Measurements from ENCODE around the gene UGP2.

UGP2 gene

GRCh38 chr2:63878486-63878885, 36.8 kb downstream of the UGP2 start:
- Mint-ChIP-seq H3K4me3 (no peak overlapping the region), H3K4me1 (ENCODE audit: low read depth in 2 of 2) (peaks cover 23 to 41% of the 10 kb centered on the region in 2 donors), H3K27me3 (no peaks in the 10 kb centered on the region), H3K27ac (no peak overlapping the region), H3K9me3 (no peaks in the 10 kb centered on the region), H3K36me3 (ENCODE audit: insufficient read depth) (peaks cover 17% of the 10 kb centered on the region)
- ATAC-seq (replicated peaks), result no peak
- no peak for DNase-seq

- Mint-ChIP-seq H3K4me3 (no peak overlapping the region), H3K27ac (peak overlapping the region in 1 of 2 donors; percentile 89), H3K4me1 (ENCODE audit: low read depth in 2 of 2) (peaks cover 17 to 31% of the 10 kb centered on the region in 2 donors), H3K27me3 (no peaks in the 10 kb centered on the region), H3K9me3 (no peaks in the 10 kb centered on the region), H3K36me3 (ENCODE audit: insufficient read depth) (peaks cover 31% of the 10 kb centered on the region)
- ATAC-seq (replicated peaks), result no peak
- DNase-seq, result no peak
Observed at GRCh38 chr2:63879876-63880433, 38.3 kb downstream of the UGP2 start.

GRCh38 chr2:63880625-63881024, 38.9 kb downstream of the UGP2 start:
- Mint-ChIP-seq H3K27me3 (no peaks in the 10 kb centered on the region), H3K4me1 (ENCODE audit: low read depth in 2 of 2) (peaks cover 14 to 27% of the 10 kb centered on the region in 2 donors), H3K27ac (peak overlapping the region; percentile 24 to 89), H3K4me3 (no peak overlapping the region), H3K9me3 (no peaks in the 10 kb centered on the region), H3K36me3 (ENCODE audit: insufficient read depth) (peaks cover 36% of the 10 kb centered on the region)
- DNase-seq, result no peak
- no peak for ATAC-seq (replicated peaks)

- H3K36me3 Mint-ChIP-seq (ENCODE audit: insufficient read depth), result peaks cover 38% of the 10 kb centered on the region
- no peaks in the 10 kb centered on the region for H3K9me3 Mint-ChIP-seq
- peaks cover 9 to 24% of the 10 kb centered on the region in 2 donors for H3K4me1 Mint-ChIP-seq (ENCODE audit: low read depth in 2 of 2)
- no peak for DNase-seq
- no peak overlapping the region for H3K4me3 Mint-ChIP-seq
- H3K27me3 Mint-ChIP-seq, result no peaks in the 10 kb centered on the region
- ATAC-seq (replicated peaks), result no peak
- H3K27ac Mint-ChIP-seq, result peak overlapping the region; percentile 24 to 89
Observed at GRCh38 chr2:63881205-63881604, 39.5 kb downstream of the UGP2 start.

- no peak overlapping the region for H3K4me3 Mint-ChIP-seq
- no peak for ATAC-seq (replicated peaks)
- H3K9me3 Mint-ChIP-seq, result no peaks in the 10 kb centered on the region
- peaks cover 47% of the 10 kb centered on the region for H3K36me3 Mint-ChIP-seq (ENCODE audit: insufficient read depth)
- H3K27ac Mint-ChIP-seq, result peak overlapping the region in 1 of 2 donors; percentile 69
- no peak for DNase-seq
- peaks cover 7 to 17% of the 10 kb centered on the region in 2 donors for H3K4me1 Mint-ChIP-seq (ENCODE audit: low read depth in 2 of 2)
- no peaks in the 10 kb centered on the region for H3K27me3 Mint-ChIP-seq
Observed at GRCh38 chr2:63882395-63883105, 40.9 kb downstream of the UGP2 start.

- DNase-seq (no peak), ATAC-seq (replicated peaks) (no peak)
- Mint-ChIP-seq H3K36me3 (ENCODE audit: insufficient read depth) (peaks cover 74% of the 10 kb centered on the region), H3K4me1 (ENCODE audit: low read depth in 2 of 2) (peaks cover 3 to 16% of the 10 kb centered on the region in 2 donors), H3K4me3 (no peak overlapping the region), H3K9me3 (no peaks in the 10 kb centered on the region), H3K27me3 (no peaks in the 10 kb centered on the region), H3K27ac (no peak overlapping the region)
Observed at GRCh38 chr2:63886445-63886844, 44.7 kb downstream of the UGP2 start.

GRCh38 chr2:63888053-63888452, 46.4 kb downstream of the UGP2 start:
- H3K27ac Mint-ChIP-seq, result no peak overlapping the region
- no peaks in the 10 kb centered on the region for H3K9me3 Mint-ChIP-seq
- peaks cover 79% of the 10 kb centered on the region for H3K36me3 Mint-ChIP-seq (ENCODE audit: insufficient read depth)

GRCh38 chr2:63888490-63889402, 47.0 kb downstream of the UGP2 start:
- H3K36me3 Mint-ChIP-seq (ENCODE audit: insufficient read depth), result peaks cover 72% of the 10 kb centered on the region
- H3K4me1 Mint-ChIP-seq (ENCODE audit: low read depth in 2 of 2), result peaks cover 0 to 9% of the 10 kb centered on the region in 2 donors
- no peak overlapping the region for H3K4me3 Mint-ChIP-seq
- no peaks in the 10 kb centered on the region for H3K9me3 Mint-ChIP-seq
- peak overlapping the region; percentile 2 to 89 for H3K27ac Mint-ChIP-seq
- DNase-seq, result peak; percentile 13 to 32 (median 20)
- H3K27me3 Mint-ChIP-seq, result no peaks in the 10 kb centered on the region
- ATAC-seq (replicated peaks), result peak; percentile 66

More at GRCh38 chr2:63888053-63888452, 46.4 kb downstream of the UGP2 start:
- no peak for DNase-seq
- Mint-ChIP-seq H3K4me3 (no peak overlapping the region), H3K4me1 (ENCODE audit: low read depth in 2 of 2) (peaks cover 0 to 9% of the 10 kb centered on the region in 2 donors), H3K27me3 (no peaks in the 10 kb centered on the region)
- no peak for ATAC-seq (replicated peaks)

GRCh38 chr2:63890678-63891077, 49.0 kb downstream of the UGP2 start:
- ATAC-seq (replicated peaks), result no peak
- Mint-ChIP-seq H3K4me3 (no peak overlapping the region), H3K9me3 (no peaks in the 10 kb centered on the region), H3K4me1 (ENCODE audit: low read depth in 2 of 2) (peaks cover 0 to 9% of the 10 kb centered on the region in 2 donors), H3K36me3 (ENCODE audit: insufficient read depth) (peaks cover 71% of the 10 kb centered on the region), H3K27ac (no peak overlapping the region), H3K27me3 (no peaks in the 10 kb centered on the region)
- DNase-seq, result no peak

GRCh38 chr2:63891488-63892030, 49.9 kb downstream of the UGP2 start:
- Mint-ChIP-seq H3K27ac (peak overlapping the region; percentile 23 to 29), H3K9me3 (no peaks in the 10 kb centered on the region), H3K36me3 (ENCODE audit: insufficient read depth) (peaks cover 73% of the 10 kb centered on the region), H3K27me3 (no peaks in the 10 kb centered on the region), H3K4me3 (no peak overlapping the region), H3K4me1 (ENCODE audit: low read depth in 2 of 2) (peaks cover 0 to 9% of the 10 kb centered on the region in 2 donors)
- no peak for DNase-seq
- ATAC-seq (replicated peaks), result no peak

- ATAC-seq (replicated peaks) (no peak), DNase-seq (no peak)
- no peaks in the 10 kb centered on the region for H3K9me3 Mint-ChIP-seq
- peak overlapping the region; percentile 10 to 28 for H3K27ac Mint-ChIP-seq
- peaks cover 60% of the 10 kb centered on the region for H3K36me3 Mint-ChIP-seq (ENCODE audit: insufficient read depth)
- H3K27me3 Mint-ChIP-seq, result no peaks in the 10 kb centered on the region
- H3K4me1 Mint-ChIP-seq (ENCODE audit: low read depth in 2 of 2), result peaks cover 0 to 9% of the 10 kb centered on the region in 2 donors
- H3K4me3 Mint-ChIP-seq, result no peak overlapping the region
Observed at GRCh38 chr2:63893163-63893562, 51.5 kb downstream of the UGP2 start.

GRCh38 chr2:63894167-63894566, 52.5 kb downstream of the UGP2 start:
- Mint-ChIP-seq H3K9me3 (no peaks in the 10 kb centered on the region), H3K36me3 (ENCODE audit: insufficient read depth) (peaks cover 61% of the 10 kb centered on the region), H3K27ac (peak overlapping the region; percentile 17 to 64), H3K27me3 (no peaks in the 10 kb centered on the region), H3K4me1 (ENCODE audit: low read depth in 2 of 2) (peaks cover 0 to 3% of the 10 kb centered on the region in 2 donors), H3K4me3 (no peak overlapping the region)
- no peak for ATAC-seq (replicated peaks)
- DNase-seq, result no peak

- H3K36me3 Mint-ChIP-seq (ENCODE audit: insufficient read depth), result peaks cover 52% of the 10 kb centered on the region
- H3K27me3 Mint-ChIP-seq, result no peaks in the 10 kb centered on the region
- H3K27ac Mint-ChIP-seq, result no peak overlapping the region
- no peaks in the 10 kb centered on the region for H3K9me3 Mint-ChIP-seq
- no peak overlapping the region for H3K4me3 Mint-ChIP-seq
- no peaks in the 10 kb centered on the region for H3K4me1 Mint-ChIP-seq (ENCODE audit: low read depth in 2 of 2)
- no peak for ATAC-seq (replicated peaks)
- DNase-seq, result no peak
Observed at GRCh38 chr2:63898839-63899238, 57.1 kb downstream of the UGP2 start.
